NOMO-1 treated with dmso at 0.1 percent for 144 hours (cell line): ENCODE data around the gene OTC.

Experiments used
- DNase-seq: peaks from one replicate; lab custom pipeline; 2025; ENCODE audit not compliant: unreplicated experiment; lab: John Stamatoyannopoulos, UW

Gene OTC

GRCh38 chrX:38465686-38466085 is 113.3 kb downstream of the OTC start:
- no peak for DNase-seq

- no peak for DNase-seq
Observed at GRCh38 chrX:38468563-38469157, 116.3 kb downstream of the OTC start.
